ENCODE measurements around the gene ATAD1.

DNA sequence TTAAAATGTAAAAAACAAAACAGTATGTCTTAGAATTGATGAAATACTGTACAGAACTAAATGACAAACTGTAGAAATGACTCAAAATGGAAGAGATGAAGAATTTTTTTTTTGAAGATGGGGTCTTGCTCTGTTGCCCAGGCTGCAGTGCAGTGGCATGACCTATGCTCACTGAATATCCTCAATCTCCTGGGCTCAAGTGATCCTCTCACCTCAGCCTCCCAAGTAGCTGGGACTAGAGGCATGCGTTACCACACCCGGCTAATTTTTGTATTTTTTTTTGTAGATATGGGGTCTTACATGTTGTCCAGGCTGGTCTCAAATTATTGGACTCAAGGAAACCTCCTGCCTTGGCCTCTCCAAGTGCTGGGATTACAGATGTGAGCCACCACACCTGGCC is 36.5 kb downstream of the ATAD1 start:
- no peak for TF ChIP-seq CTCF (IDR thresholded peaks at IDR 0.05; ENCODE audit: low read depth, low read length)
- no peak for TF ChIP-seq EZH2phosphoT487 (IDR thresholded peaks at IDR 0.05; ENCODE audit: low read depth)
